OCI-LY7 (cell line): ENCODE results near the gene BDP1. TPM values are rescaled to one million over a fixed set of nuclear protein-coding genes. Genes with fewer than 3 reads are reported as not detected.
"Not testable (repeated sequence)": the region's sequence is repeated elsewhere in the genome, so short reads cannot be mapped to it uniquely, and the experiment has no call there.

Experiments
- Bru-seq: library from RNA; stranded (reverse); fragments of 400-500 nt; gene quantifications from one replicate; lab custom pipeline; 2021; lab: Mats Ljungman, UMichigan
- BruChase-seq, 2 experiments: library from RNA; stranded (reverse); fragments of 400-500 nt; gene quantifications; one replicate each; lab custom pipeline; 2021; lab: Mats Ljungman, UMichigan
- BruUV-seq: library from RNA; stranded (reverse); fragments of 400-500 nt; replicated peaks from 2 replicates; lab custom pipeline; 2021; lab: Mats Ljungman, UMichigan
- CTCF ChIA-PET: fragments of 300-600 bp; sonication (Branson Sonifier 250); formaldehyde crosslinking; loops from one replicate; lab custom pipeline; 2022; ENCODE audit warnings: antibody characterized with exemption; ENCODE audit not compliant: unreplicated experiment; lab: Charles Lee
- POLR2A ChIA-PET: fragments of 300-600 bp; sonication (Branson Sonifier 250); formaldehyde crosslinking; loops from one replicate; lab custom pipeline; 2022; ENCODE audit warnings: antibody characterized with exemption; lab: Charles Lee
- DNase-seq: peaks from one replicate; pipeline ENCODE4 v3.0.0-alpha.2; 2015; ENCODE audit warnings: low spot score
- H2AFZ ChIP-seq: fragments of 200-600 bp; sonication (generic), shearing (Covaris generic); 2 replicates; pipeline ENCODE4 v1.6.1; 2014; ENCODE audit warnings: mild to moderate bottlenecking, antibody characterized with exemption, low read length, moderate library complexity
- H3K27ac ChIP-seq: fragments of 200-600 bp; sonication (generic); 2 replicates; pipeline ENCODE4 v1.5.1; 2014; ENCODE audit warnings: mixed run types, low read depth, mild to moderate bottlenecking, moderate library complexity, low read length, inconsistent platforms; ENCODE audit not compliant: poor library complexity, severe bottlenecking
- H3K36me3 ChIP-seq: fragments of 200-600 bp; sonication (generic); 2 replicates; pipeline ENCODE4 v1.6.1; 2014; ENCODE audit warnings: mild to moderate bottlenecking, antibody characterized with exemption, low read length, moderate library complexity, mixed read lengths; ENCODE audit not compliant: insufficient read depth
- H3K4me1 ChIP-seq: fragments of 200-600 bp; sonication (generic); 2 replicates; pipeline ENCODE4 v1.5.1; 2014; ENCODE audit warnings: mild to moderate bottlenecking, low read length; ENCODE audit not compliant: insufficient read depth, poor library complexity, severe bottlenecking
- H3K4me2 ChIP-seq: fragments of 200-600 bp; sonication (generic); 2 replicates; pipeline ENCODE4 v1.6.1; 2014; ENCODE audit warnings: mild to moderate bottlenecking, low read length
- H3K4me3 ChIP-seq: fragments of 200-600 bp; sonication (generic); 2 replicates; pipeline ENCODE4 v1.5.1; 2014; ENCODE audit warnings: mild to moderate bottlenecking, low read depth, low read length; ENCODE audit not compliant: poor library complexity, severe bottlenecking
- H3K79me2 ChIP-seq: fragments of 200-600 bp; sonication (generic); 2 replicates; pipeline ENCODE4 v1.6.1; 2016; ENCODE audit warnings: low read depth, mild to moderate bottlenecking, low read length, moderate library complexity, mixed read lengths; ENCODE audit not compliant: insufficient read depth
- H3K9me2 ChIP-seq: fragments of 200-600 bp; sonication (generic); 2 replicates; pipeline ENCODE4 v1.6.1; 2016; ENCODE audit warnings: mild to moderate bottlenecking, low read length, mixed read lengths; ENCODE audit not compliant: insufficient read depth
- H3K9me3 ChIP-seq: fragments of 200-600 bp; sonication (generic); 2 replicates; pipeline ENCODE4 v1.6.1; 2014; ENCODE audit warnings: mild to moderate bottlenecking, mixed run types, low read length, mixed read lengths
- H4K20me1 ChIP-seq: fragments of 200-600 bp; sonication (generic); 2 replicates; pipeline ENCODE4 v1.6.1; 2014; ENCODE audit warnings: mild to moderate bottlenecking, antibody characterized with exemption, low read length, moderate library complexity, mixed read lengths; ENCODE audit not compliant: insufficient read depth
- EZH2phosphoT487 ChIP-seq: fragments of 200-600 bp; sonication (generic); IDR thresholded peaks from 2 replicates; pipeline ENCODE4 v1.6.1; 2018; ENCODE audit warnings: low read depth, borderline replicate concordance, mild to moderate bottlenecking, mixed run types, antibody characterized with exemption, low read length, moderate library complexity, mixed read lengths
- intact Hi-C: fragments of 100-400 bp; cut with micrococcal nuclease; formaldehyde crosslinking; loops from one replicate; pipeline ENCODE4 v1.10.0; 2022; ENCODE audit not compliant: unreplicated experiment
- long read RNA-seq: library from polyadenylated mRNA; stranded (forward); transcript quantifications from one replicate; pipeline ENCODE4 v2.0.0, GENCODE V29; 2022
- total RNA-seq, 2 experiments: library from RNA; depleted of rRNA in 1 of 2; stranded (reverse); fragments of >200 nt in 1 of 2; shearing (Covaris generic) in 1 of 2; gene quantifications; 2 replicates each; pipeline ENCODE4 v1.2.3, GENCODE V29; 2014 to 2022
- TF ChIP-seq, protein P1 (sequence below): fragments of 200-600 bp; sonication (generic); conservative IDR thresholded peaks from 2 replicates; pipeline ENCODE4 v1.5.1; 2014; ENCODE audit warnings: mild to moderate bottlenecking, antibody characterized with exemption, low read length, moderate library complexity, mixed read lengths

The BDP1 gene
- total RNA-seq (2014; rRNA removed; shearing (Covaris generic)) (29.2 and 40.0 TPM in 2 replicates), total RNA-seq (2022) (35.8 and 37.3 TPM in 2 replicates), Bru-seq, nascent RNA (percentile 85 among the genes with signal in this experiment), BruChase-seq, experiment 1, labeled RNA remaining after a 6-hour chase (percentile 84 among the genes with signal in this experiment), BruChase-seq, experiment 2, labeled RNA remaining after a 2-hour chase (percentile 88 among the genes with signal in this experiment)
- long read RNA-seq, full-length matches to known transcripts: 4 of 17 reads
- long read RNA-seq, partial matches to known transcripts: 9 of 17 reads
- long read RNA-seq, other reads (novel, unspliced or antisense): 4 of 17 reads

GRCh38 chr5:71455427-71456361 lies at the start of gene BDP1:
TSS of gene BDP1 (plus strand) at chr5:71455651. CDS start at chr5:71455878, 227 bp downstream.
- Histone ChIP-seq H3K4me2 (peak within 1 kb of the TSS; percentile 95), H2AFZ (peak within 1 kb of the TSS; percentile 89), H3K9me2 (no peaks in the 10 kb centered on the region), H3K27ac (peak within 1 kb of the TSS; percentile 71), H3K4me1 (peaks cover 16% of the 10 kb centered on the region), H3K79me2 (peaks cover 38% of the 10 kb centered on the region), H3K9me3 (no peaks in the 10 kb centered on the region), H3K4me3 (peak within 1 kb of the TSS; percentile 87), H3K36me3 (peaks cover 25% of the 10 kb centered on the region), H4K20me1 (peaks cover 8% of the 10 kb centered on the region)
- CTCF ChIA-PET: no interaction called here
- TF ChIP-seq, protein P1, sequence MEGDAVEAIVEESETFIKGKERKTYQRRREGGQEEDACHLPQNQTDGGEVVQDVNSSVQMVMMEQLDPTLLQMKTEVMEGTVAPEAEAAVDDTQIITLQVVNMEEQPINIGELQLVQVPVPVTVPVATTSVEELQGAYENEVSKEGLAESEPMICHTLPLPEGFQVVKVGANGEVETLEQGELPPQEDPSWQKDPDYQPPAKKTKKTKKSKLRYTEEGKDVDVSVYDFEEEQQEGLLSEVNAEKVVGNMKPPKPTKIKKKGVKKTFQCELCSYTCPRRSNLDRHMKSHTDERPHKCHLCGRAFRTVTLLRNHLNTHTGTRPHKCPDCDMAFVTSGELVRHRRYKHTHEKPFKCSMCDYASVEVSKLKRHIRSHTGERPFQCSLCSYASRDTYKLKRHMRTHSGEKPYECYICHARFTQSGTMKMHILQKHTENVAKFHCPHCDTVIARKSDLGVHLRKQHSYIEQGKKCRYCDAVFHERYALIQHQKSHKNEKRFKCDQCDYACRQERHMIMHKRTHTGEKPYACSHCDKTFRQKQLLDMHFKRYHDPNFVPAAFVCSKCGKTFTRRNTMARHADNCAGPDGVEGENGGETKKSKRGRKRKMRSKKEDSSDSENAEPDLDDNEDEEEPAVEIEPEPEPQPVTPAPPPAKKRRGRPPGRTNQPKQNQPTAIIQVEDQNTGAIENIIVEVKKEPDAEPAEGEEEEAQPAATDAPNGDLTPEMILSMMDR: peak; percentile 53
- TF ChIP-seq EZH2phosphoT487: no peak
- POLR2A ChIA-PET: interaction anchor here (0.6 kb wide), 1 partner anchor 126 kb away, joined by 3 read pairs; no protein-coding TSS in a partner anchor
- DNase-seq: peak; percentile 94
- no TSS peak for BruUV-seq
- intact Hi-C loops: no loop called here

GRCh38 chr5:71410088-71410487 lies 45.4 kb upstream of the BDP1 start:
- H3K36me3 ChIP-seq, H2AFZ ChIP-seq, H3K79me2 ChIP-seq, DNase-seq, H3K9me2 ChIP-seq, H3K27ac ChIP-seq, CTCF ChIA-PET, H3K9me3 ChIP-seq, POLR2A ChIA-PET, H3K4me2 ChIP-seq, H3K4me3 ChIP-seq, BruUV-seq, H4K20me1 ChIP-seq, H3K4me1 ChIP-seq, intact Hi-C loops: not testable (repeated sequence)

- CTCF ChIA-PET, BruUV-seq, H3K9me2 ChIP-seq: not testable (repeated sequence)
Observed at GRCh38 chr5:71415626-71416025, 39.8 kb upstream of the BDP1 start.

DNA sequence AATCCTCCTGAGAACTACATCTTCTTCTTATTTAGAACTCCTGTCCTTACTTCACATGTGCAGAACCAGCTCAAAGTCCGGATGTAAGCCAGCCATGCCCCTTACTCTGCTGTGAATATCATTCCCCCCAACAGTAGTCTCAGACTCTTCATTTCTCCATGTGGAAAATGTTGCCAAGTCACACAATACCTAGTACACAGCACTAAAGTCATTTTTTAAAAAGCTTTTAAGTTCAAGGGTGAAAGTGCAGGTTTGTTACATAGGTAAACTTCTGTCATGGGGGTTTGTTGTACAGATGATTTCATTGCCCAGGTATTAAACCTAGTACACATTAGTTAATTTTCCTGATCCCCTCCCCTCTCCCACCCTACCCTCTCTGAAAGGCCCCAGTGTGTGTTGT lies 37.4 kb upstream of the BDP1 start:
- POLR2A ChIA-PET: interaction anchor here (0.5 kb wide), 1 partner anchor 356 kb away, joined by 7 read pairs; no protein-coding TSS in a partner anchor
- H3K36me3 ChIP-seq, H4K20me1 ChIP-seq, CTCF ChIA-PET, H3K9me3 ChIP-seq, H3K4me1 ChIP-seq, DNase-seq, intact Hi-C loops, H3K9me2 ChIP-seq, H3K27ac ChIP-seq, H3K4me2 ChIP-seq, H2AFZ ChIP-seq, BruUV-seq, H3K79me2 ChIP-seq, H3K4me3 ChIP-seq: not testable (repeated sequence)

More at GRCh38 chr5:71415626-71416025, 39.8 kb upstream of the BDP1 start:
- POLR2A ChIA-PET, DNase-seq, H4K20me1 ChIP-seq, H3K27ac ChIP-seq, H3K36me3 ChIP-seq, H2AFZ ChIP-seq, H3K4me2 ChIP-seq, H3K4me3 ChIP-seq, H3K9me3 ChIP-seq, H3K79me2 ChIP-seq, H3K4me1 ChIP-seq, intact Hi-C loops: not testable (repeated sequence)

DNA sequence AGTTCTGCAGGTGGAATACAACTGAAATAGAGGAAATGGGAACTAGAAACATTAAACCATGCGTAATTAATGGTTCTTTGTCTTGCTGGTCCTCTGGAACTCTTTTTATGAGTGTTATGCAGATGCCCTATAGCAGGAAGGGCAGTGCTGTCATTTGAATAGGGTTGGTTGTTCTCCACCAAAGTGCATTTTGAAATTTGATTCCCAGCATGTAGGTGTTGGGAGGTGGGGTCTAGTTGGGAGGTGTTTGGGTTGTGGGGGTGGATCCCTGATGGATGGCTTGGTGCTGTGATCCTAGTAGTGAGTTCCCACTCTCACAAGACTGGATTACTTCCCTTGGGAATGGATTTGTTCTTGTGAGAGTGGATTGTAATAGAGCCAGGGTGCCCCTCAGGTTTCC lies 34.2 kb upstream of the BDP1 start:
- H3K4me2 ChIP-seq, POLR2A ChIA-PET: not testable (repeated sequence)

More for the DNA sequence above, 34.2 kb upstream of the BDP1 start:
- CTCF ChIA-PET, H3K4me1 ChIP-seq, H3K27ac ChIP-seq, H3K4me3 ChIP-seq, intact Hi-C loops, H2AFZ ChIP-seq, H3K79me2 ChIP-seq, H4K20me1 ChIP-seq, H3K9me3 ChIP-seq, H3K9me2 ChIP-seq, BruUV-seq, DNase-seq, H3K36me3 ChIP-seq: not testable (repeated sequence)
